HFF-Myc (cell line): ENCODE data around the gene TSSK6.
A peak's percentile ranks its signal among the peaks of the same experiment; 100 is the strongest.

Experiments
- DNase-seq: peaks from one replicate; pipeline ENCODE4 v3.0.0-alpha.2; 2011; ENCODE audit warnings: low read depth; ENCODE audit errors: extremely low read depth
- H3K4me3 ChIP-seq: replicated peaks from 2 replicates; pipeline ENCODE4 v1.5.1; 2011; ENCODE audit warnings: low read depth, mild to moderate bottlenecking, control low read depth, low read length
- TF ChIP-seq, protein P1 (sequence below): IDR thresholded peaks from 2 replicates; pipeline ENCODE4 v1.5.1; 2012; ENCODE audit warnings: mild to moderate bottlenecking, low read depth, low read length, control low read depth; ENCODE audit errors: missing control alignments

The TSSK6 gene

GRCh38 chr19:19535311-19536191, 20.2 kb upstream of the TSSK6 start:
- no peak for DNase-seq
- no peak overlapping the region for H3K4me3 ChIP-seq
- TF ChIP-seq, protein P1, sequence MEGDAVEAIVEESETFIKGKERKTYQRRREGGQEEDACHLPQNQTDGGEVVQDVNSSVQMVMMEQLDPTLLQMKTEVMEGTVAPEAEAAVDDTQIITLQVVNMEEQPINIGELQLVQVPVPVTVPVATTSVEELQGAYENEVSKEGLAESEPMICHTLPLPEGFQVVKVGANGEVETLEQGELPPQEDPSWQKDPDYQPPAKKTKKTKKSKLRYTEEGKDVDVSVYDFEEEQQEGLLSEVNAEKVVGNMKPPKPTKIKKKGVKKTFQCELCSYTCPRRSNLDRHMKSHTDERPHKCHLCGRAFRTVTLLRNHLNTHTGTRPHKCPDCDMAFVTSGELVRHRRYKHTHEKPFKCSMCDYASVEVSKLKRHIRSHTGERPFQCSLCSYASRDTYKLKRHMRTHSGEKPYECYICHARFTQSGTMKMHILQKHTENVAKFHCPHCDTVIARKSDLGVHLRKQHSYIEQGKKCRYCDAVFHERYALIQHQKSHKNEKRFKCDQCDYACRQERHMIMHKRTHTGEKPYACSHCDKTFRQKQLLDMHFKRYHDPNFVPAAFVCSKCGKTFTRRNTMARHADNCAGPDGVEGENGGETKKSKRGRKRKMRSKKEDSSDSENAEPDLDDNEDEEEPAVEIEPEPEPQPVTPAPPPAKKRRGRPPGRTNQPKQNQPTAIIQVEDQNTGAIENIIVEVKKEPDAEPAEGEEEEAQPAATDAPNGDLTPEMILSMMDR, result no peak

DNA sequence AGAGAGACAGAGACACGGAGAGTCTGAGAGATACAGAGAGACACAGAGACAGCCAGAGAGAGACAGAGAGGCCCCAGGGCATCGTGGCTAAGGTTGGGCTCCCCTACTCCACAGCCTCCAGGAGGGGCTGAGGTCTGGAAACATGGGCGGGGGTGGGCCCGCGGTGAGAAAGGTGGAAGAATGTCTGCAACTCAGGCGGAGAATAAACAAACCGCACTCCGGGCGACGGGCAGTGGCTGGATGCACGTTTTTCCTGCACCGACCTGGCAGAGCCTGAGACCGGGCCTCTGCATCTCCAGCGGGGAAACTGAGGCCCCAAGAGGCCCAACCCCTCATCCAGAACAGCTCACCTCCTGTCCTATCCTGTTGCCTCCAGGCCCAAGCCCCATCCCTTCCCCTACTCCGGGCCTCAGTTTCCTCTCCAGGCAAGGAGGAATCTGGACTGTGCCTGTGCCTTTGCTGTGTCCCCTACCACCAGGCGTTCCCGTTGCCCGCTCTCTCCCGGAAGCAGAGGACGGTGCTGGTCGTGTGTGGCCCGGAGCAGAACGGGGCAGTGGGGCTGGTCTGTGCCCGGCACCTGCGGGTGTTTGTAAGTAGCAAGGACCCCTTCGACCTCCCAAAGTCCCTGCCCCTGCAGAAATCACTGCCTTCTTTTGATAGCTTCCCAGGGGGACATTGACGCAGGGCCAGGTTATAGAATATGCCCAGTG, 19.4 kb upstream of the TSSK6 start:
- TF ChIP-seq, protein P1, result no peak
- no peak for DNase-seq
- H3K4me3 ChIP-seq, result no peak overlapping the region

- no peak overlapping the region for H3K4me3 ChIP-seq
- TF ChIP-seq, protein P1, result no peak
- DNase-seq, result no peak
These were observed 18.5 kb upstream of the TSSK6 start for GRCh38 chr19:19533841-19534240.

DNA sequence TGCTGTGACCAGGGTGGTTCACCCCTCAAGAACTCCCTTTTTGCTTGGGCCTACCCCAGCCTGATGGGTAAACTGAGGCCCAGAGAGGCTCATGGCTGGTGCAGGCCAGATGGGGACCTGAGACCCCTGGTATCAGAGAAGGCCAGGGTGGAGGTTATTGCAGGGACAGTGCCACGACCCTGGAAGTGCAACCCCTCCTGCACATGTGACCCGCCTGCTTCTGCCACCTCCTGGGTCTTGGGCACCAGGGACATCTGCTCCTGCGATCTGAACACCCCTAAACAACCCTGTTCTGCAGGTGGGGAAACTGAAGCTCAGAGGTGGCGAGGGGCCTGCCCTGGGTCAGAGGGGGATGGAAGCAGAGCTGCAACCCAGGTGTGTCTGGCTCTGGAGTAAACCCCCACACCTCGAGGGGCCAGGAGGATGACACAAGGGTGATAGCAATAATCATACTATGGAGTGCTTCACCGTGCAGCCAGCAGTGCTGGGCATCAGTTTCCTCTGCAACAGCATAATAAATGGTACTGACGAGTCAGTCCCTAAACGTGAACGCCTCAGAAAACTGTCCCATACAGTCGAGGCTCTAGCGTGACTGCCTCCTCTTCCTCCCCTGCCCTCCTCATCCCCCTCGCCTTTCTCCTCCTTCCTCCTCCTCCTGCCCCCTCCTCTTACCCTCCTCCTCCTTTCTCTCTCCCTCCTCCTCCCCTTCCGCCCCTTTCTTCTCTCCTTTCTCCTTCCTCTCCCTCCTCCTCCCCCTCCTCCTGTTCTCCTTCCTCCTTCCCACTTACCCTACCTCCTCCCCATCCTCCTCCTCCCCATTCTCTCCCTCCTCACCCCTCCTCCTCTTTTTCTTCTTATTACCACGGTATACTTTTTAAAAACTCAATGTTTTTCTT, 17.7 kb upstream of the TSSK6 start:
- no peak overlapping the region for H3K4me3 ChIP-seq
- DNase-seq, result no peak
- TF ChIP-seq, protein P1, result no peak

GRCh38 chr19:19531951-19532805, 16.8 kb upstream of the TSSK6 start:
- no peak overlapping the region for H3K4me3 ChIP-seq
- TF ChIP-seq, protein P1, result peak; percentile 91
- DNase-seq, result no peak

GRCh38 chr19:19530889-19531288, 15.5 kb upstream of the TSSK6 start:
- TF ChIP-seq, protein P1, result no peak
- H3K4me3 ChIP-seq, result no peak overlapping the region
- DNase-seq, result no peak
